Measurements from ENCODE around the gene EIF5A.

Gene EIF5A

DNA sequence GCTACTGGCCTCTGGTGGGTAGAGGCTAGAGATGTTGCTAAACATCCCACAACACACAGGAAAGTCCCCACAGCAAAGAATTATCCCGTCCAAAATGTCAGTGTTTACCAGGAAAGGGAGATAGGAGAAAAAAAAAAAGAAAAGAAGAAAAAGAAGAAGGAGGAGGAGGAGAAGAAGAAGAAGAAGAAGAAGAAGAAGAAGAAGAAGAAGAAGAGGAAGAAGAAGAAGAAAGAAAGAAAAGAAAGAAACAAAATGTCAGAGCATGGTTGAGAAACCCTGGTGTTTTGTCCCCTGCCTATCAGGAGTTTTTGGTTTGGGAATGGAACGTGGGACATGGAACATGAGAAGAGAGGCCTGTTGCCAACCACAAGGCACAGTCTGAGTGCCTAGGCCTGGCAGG lies 50.0 kb downstream of the EIF5A start:
- DNase-seq: no peak

DNA sequence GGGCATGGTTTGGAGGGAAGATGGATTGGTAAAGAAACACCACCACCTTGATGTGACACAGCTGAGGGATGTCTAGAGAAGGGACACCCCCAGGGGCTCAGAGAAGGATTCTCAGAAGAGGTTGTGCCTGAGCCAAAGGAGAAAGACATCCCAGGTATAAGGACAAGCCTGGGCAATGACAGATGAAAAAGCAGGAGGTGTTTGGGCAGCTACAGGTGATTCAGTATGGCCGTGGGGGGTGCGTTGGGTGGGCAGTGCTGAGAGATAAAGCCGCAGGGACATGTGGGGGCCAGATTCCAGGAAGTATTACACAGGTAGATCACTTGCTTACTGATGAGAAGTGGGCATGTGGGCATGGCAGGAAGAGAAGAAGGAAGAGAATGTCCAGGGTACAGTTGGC lies 54.5 kb downstream of the EIF5A start:
- DNase-seq: no peak
